ENCODE results near the gene MEF2C. TPM values are rescaled to one million over a fixed set of nuclear protein-coding genes. Genes with fewer than 3 reads are reported as not detected.

Gene MEF2C
- total RNA-seq, 3 donors from 2014 or later (not counting 1 experiment from before 2014, with no cell fraction given): 9.2 to 22.0 (median 18.3) TPM

DNA sequence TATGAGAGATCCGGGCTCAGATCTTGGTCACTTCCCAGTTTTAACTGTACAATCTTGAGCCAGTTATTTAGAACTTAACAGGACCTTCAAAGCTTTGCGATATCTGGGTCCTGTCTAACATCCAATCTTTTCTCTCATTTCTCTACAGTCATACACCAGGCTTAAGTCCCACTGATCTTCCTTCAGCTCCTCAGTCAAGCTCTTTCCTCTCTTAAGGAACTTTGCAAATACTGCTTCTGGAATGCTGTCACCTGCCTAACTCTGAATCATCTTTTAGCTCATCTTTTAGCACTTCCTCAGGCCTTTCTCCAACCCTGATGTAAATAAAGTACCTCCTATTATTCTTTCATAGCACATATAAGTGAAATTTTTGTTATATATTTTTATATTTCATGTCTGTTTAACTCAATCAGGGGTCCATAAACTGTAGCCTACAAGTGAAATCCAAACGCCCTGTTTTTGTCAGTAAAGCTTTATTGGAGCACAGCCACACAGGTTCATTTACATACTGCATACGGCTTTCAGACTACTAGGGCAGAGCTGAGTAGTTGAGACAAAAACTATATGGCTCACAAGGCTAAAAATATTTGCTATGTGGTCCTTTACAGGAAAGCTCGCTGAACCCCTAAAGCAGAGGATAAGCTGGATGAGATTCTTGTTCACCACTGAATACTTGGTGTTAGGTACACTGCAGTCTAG is 63.5 kb downstream of the MEF2C start:
- no peak overlapping the region for H3K4me3 ChIP-seq (ENCODE audit: low read length)
- H3K4me1 Mint-ChIP-seq: peaks cover 0 to 9% of the 10 kb centered on the region in 2 donors
- no peaks in the 10 kb centered on the region for H3K4me1 ChIP-seq (ENCODE audit: control insufficient read depth, insufficient read depth, low read length)
- no peak for ATAC-seq
- H3K9me3 Mint-ChIP-seq: no peaks in the 10 kb centered on the region
- WGBS (ENCODE audit: insufficient coverage): 82% methylated on average over 5 of the region's 5 CpGs
- no peak for DNase-seq
- peaks cover 0 to 3% of the 10 kb centered on the region in 2 donors for H3K27me3 Mint-ChIP-seq (ENCODE audit: low read depth in 2 of 2)
- no peak overlapping the region for H3K27ac ChIP-seq (ENCODE audit: low read length)
- H3K36me3 ChIP-seq (ENCODE audit: control insufficient read depth, insufficient read depth, low read length): no peaks in the 10 kb centered on the region
- H3K27me3 ChIP-seq (ENCODE audit: control insufficient read depth, insufficient read depth, low read length): no peaks in the 10 kb centered on the region
- no peaks in the 10 kb centered on the region for H3K9me3 ChIP-seq (ENCODE audit: control insufficient read depth, insufficient read depth, low read length)
- intact Hi-C loops (cut with micrococcal nuclease): no loop called here
- TF ChIP-seq, protein P1, sequence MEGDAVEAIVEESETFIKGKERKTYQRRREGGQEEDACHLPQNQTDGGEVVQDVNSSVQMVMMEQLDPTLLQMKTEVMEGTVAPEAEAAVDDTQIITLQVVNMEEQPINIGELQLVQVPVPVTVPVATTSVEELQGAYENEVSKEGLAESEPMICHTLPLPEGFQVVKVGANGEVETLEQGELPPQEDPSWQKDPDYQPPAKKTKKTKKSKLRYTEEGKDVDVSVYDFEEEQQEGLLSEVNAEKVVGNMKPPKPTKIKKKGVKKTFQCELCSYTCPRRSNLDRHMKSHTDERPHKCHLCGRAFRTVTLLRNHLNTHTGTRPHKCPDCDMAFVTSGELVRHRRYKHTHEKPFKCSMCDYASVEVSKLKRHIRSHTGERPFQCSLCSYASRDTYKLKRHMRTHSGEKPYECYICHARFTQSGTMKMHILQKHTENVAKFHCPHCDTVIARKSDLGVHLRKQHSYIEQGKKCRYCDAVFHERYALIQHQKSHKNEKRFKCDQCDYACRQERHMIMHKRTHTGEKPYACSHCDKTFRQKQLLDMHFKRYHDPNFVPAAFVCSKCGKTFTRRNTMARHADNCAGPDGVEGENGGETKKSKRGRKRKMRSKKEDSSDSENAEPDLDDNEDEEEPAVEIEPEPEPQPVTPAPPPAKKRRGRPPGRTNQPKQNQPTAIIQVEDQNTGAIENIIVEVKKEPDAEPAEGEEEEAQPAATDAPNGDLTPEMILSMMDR (IDR thresholded peaks at IDR 0.05): no peak
- H3K27ac Mint-ChIP-seq: no peak overlapping the region
- H3K4me3 Mint-ChIP-seq: no peak overlapping the region
- H3K36me3 Mint-ChIP-seq: no peaks in the 10 kb centered on the region

DNA sequence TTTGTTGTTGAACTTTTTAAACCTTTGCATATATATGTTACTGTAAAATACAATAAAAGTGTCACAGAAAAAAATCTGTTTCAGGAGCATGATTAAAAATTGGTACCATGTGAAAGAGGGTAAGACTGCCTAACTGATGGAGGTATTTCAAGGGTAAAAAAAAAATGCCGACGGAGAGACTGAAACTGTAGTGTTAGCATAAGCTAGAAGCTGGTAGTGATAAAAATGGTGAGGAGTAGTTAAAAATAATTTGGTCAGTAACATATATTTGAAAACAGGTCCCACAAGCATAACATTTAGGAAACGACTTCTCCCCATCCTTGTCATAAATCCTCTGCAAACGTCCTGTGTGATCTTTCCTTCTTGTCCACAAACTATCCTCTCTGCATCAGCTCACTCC is 64.7 kb downstream of the MEF2C start:
- DNase-seq (no peak), ATAC-seq (no peak)
- peak overlapping the region in 1 of 2 donors; percentile 4 for H3K27ac Mint-ChIP-seq
- H3K4me3 Mint-ChIP-seq: no peak overlapping the region
- Histone ChIP-seq H3K36me3 (ENCODE audit: control insufficient read depth, insufficient read depth, low read length) (no peaks in the 10 kb centered on the region), H3K27me3 (ENCODE audit: control insufficient read depth, insufficient read depth, low read length) (no peaks in the 10 kb centered on the region), H3K4me1 (ENCODE audit: control insufficient read depth, insufficient read depth, low read length) (no peaks in the 10 kb centered on the region), H3K9me3 (ENCODE audit: control insufficient read depth, insufficient read depth, low read length) (no peaks in the 10 kb centered on the region), H3K27ac (ENCODE audit: low read length) (no peak overlapping the region), H3K4me3 (ENCODE audit: low read length) (no peak overlapping the region)
- H3K36me3 Mint-ChIP-seq: no peaks in the 10 kb centered on the region
- TF ChIP-seq, protein P1 (IDR thresholded peaks at IDR 0.05): no peak
- intact Hi-C loops (cut with micrococcal nuclease): no loop called here
- H3K4me1 Mint-ChIP-seq: peaks cover 0 to 4% of the 10 kb centered on the region in 2 donors
- no peaks in the 10 kb centered on the region for H3K9me3 Mint-ChIP-seq
- 84% methylated on average over 4 of the region's 4 CpGs for WGBS (ENCODE audit: insufficient coverage)
- H3K27me3 Mint-ChIP-seq (ENCODE audit: low read depth in 2 of 2): peaks cover 0 to 3% of the 10 kb centered on the region in 2 donors

DNA sequence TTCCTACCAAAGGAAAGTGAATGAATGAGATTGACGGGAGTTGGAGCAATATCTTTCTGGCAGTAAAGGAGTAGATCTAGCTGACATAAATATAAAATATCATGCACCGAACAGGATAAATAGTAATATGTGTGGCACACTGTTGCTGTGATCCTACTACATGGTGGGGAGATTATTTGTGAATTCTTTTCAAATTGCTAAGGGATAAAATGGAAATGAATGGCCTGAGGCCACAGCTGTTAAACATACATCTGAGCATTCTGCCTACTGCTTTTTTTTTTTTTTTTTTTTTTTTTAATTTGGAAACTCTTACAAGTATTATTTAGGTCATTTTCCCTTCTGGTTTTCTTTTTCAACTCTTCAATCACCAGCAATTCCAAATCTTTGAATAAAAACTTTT is 66.8 kb downstream of the MEF2C start:
- no peak overlapping the region for H3K4me3 Mint-ChIP-seq
- H3K36me3 Mint-ChIP-seq: no peaks in the 10 kb centered on the region
- no peaks in the 10 kb centered on the region for H3K9me3 Mint-ChIP-seq
- WGBS (ENCODE audit: insufficient coverage): 100% methylated on average over 2 of the region's 2 CpGs
- H3K27ac Mint-ChIP-seq: no peak overlapping the region
- peaks cover 0 to 3% of the 10 kb centered on the region in 2 donors for H3K27me3 Mint-ChIP-seq (ENCODE audit: low read depth in 2 of 2)
- ATAC-seq (no peak), DNase-seq (no peak)
- intact Hi-C loops (cut with micrococcal nuclease): no loop called here
- H3K36me3 ChIP-seq (ENCODE audit: control insufficient read depth, insufficient read depth, low read length): no peaks in the 10 kb centered on the region
- H3K4me1 Mint-ChIP-seq: peaks cover 0 to 4% of the 10 kb centered on the region in 2 donors
- no peaks in the 10 kb centered on the region for H3K4me1 ChIP-seq (ENCODE audit: control insufficient read depth, insufficient read depth, low read length)
- no peak overlapping the region for H3K27ac ChIP-seq (ENCODE audit: low read length)
- H3K27me3 ChIP-seq (ENCODE audit: control insufficient read depth, insufficient read depth, low read length): no peaks in the 10 kb centered on the region
- TF ChIP-seq, protein P1 (IDR thresholded peaks at IDR 0.05): no peak
- H3K4me3 ChIP-seq (ENCODE audit: low read length): no peak overlapping the region
- H3K9me3 ChIP-seq (ENCODE audit: control insufficient read depth, insufficient read depth, low read length): no peaks in the 10 kb centered on the region

Measured in natural killer cell (primary cell).